Fibroblast of skin of left biceps (primary cell): ENCODE data around the gene SASH1.

Source experiments
- DNase-seq, 2 experiments: peaks; one replicate each; pipeline ENCODE4 v3.0.0-alpha.2; 2013; ENCODE audit warnings: low read depth in 2 of 2

Gene SASH1

GRCh38 chr6:148548749-148549140 is 206.1 kb downstream of the SASH1 start:
- no peak for DNase-seq

GRCh38 chr6:148550569-148550968 is 207.9 kb downstream of the SASH1 start:
- DNase-seq, result no peak

GRCh38 chr6:148551226-148551625 is 208.6 kb downstream of the SASH1 start:
- no peak for DNase-seq

GRCh38 chr6:148556410-148556809 is 213.8 kb downstream of the SASH1 start:
- DNase-seq, result no peak

GRCh38 chr6:148557796-148558321 is 215.2 kb downstream of the SASH1 start:
- no peak for DNase-seq

GRCh38 chr6:148559848-148560433 is 217.3 kb downstream of the SASH1 start:
- DNase-seq, result no peak

GRCh38 chr6:148561629-148562028 is 219.0 kb downstream of the SASH1 start:
- DNase-seq, result no peak

- no peak for DNase-seq
These were observed 220.4 kb downstream of the SASH1 start for GRCh38 chr6:148563066-148563465.

- DNase-seq, result no peak
These were observed 221.9 kb downstream of the SASH1 start for GRCh38 chr6:148564494-148565035.

GRCh38 chr6:148565321-148565926 is 222.8 kb downstream of the SASH1 start:
- no peak for DNase-seq

- DNase-seq, result peak in 1 of 2 experiments; percentile 15
These were observed 223.5 kb downstream of the SASH1 start for GRCh38 chr6:148565930-148566663.

GRCh38 chr6:148566664-148567350 is 224.2 kb downstream of the SASH1 start:
- DNase-seq, result no peak

- no peak for DNase-seq
These were observed 227.8 kb downstream of the SASH1 start for GRCh38 chr6:148570456-148570855.

GRCh38 chr6:148572676-148573335 is 230.2 kb downstream of the SASH1 start:
- DNase-seq, result no peak

- DNase-seq, result no peak
These were observed 231.3 kb downstream of the SASH1 start for GRCh38 chr6:148573922-148574321.

- peak; percentile 32 to 37 for DNase-seq
These were observed 235.2 kb downstream of the SASH1 start for GRCh38 chr6:148577687-148578488.

- no peak for DNase-seq
These were observed 235.8 kb downstream of the SASH1 start for GRCh38 chr6:148578489-148578814.

- DNase-seq, result no peak
These were observed 236.4 kb downstream of the SASH1 start for GRCh38 chr6:148578837-148579565.

GRCh38 chr6:148580442-148580841 is 237.8 kb downstream of the SASH1 start:
- DNase-seq, result no peak

- no peak for DNase-seq
These were observed 241.0 kb downstream of the SASH1 start for GRCh38 chr6:148583631-148584030.
